ENCODE results near the gene LRRC23.
A peak's percentile ranks its signal among the peaks of the same experiment; 100 is the strongest.
"Not testable (repeated sequence)": the region's sequence is repeated elsewhere in the genome, so short reads cannot be mapped to it uniquely, and the experiment has no call there.

LRRC23 gene

GRCh38 chr12:6872073-6873048 lies 32.3 kb upstream of the LRRC23 start:
- no peak for DNase-seq (ENCODE audit: low read depth)

GRCh38 chr12:6873094-6874014 lies 31.3 kb upstream of the LRRC23 start, which contains the start of gene SPSB2:
Gene SPSB2, minus strand, starts transcription at chr12:6873303. Its CDS starts 402 bp downstream, at chr12:6872901.
- DNase-seq (ENCODE audit: low read depth), result peak; percentile 56

- not testable (repeated sequence) for DNase-seq (ENCODE audit: low read depth)
These were observed 30.6 kb upstream of the LRRC23 start for GRCh38 chr12:6874015-6874368.

DNA sequence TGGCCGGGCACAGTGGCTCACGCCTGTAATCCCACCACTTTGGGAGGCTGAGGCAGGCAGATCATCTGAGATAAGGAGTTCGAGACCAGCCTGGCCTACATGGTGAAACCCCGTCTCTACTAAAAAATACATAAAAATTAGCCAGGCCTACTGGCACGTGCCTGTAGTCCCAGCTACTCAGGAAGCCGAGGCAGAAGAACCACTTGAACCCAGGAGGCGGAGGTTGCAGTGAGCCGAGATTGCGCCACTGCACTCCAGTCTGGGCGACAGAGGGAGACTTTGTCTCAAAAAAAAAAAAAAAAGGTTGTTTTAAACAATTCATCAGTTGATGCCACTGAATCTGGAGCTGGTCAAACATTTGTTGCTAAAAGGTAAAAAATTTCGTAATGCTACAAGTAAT lies 24.8 kb upstream of the LRRC23 start:
- DNase-seq (ENCODE audit: low read depth), result not testable (repeated sequence)

GRCh38 chr12:6883252-6883651 lies 21.4 kb upstream of the LRRC23 start:
- no peak for DNase-seq (ENCODE audit: low read depth)

- DNase-seq (ENCODE audit: low read depth), result no peak
These were observed 20.9 kb upstream of the LRRC23 start for GRCh38 chr12:6883683-6884082.

DNA sequence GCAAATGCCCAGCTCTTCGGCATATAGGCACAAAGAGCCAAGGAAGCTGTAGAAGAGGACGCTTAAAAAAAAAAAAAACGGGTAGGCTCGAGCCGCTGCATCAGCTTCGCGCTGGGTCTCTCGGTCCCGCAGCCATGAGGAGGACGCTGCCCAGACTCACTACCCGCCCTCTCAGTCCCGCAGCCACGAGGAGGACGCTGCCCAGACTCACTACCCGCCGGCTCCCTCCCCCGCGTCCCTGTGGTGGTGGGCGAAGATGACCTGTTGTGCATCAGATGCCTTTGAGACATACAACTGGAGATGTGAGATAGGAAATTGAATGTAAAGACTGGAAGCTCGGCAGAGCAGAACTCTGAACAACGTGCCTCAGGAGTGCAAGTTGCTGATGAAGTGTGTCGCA lies 20.1 kb upstream of the LRRC23 start:
- DNase-seq (ENCODE audit: low read depth), result no peak

DNA sequence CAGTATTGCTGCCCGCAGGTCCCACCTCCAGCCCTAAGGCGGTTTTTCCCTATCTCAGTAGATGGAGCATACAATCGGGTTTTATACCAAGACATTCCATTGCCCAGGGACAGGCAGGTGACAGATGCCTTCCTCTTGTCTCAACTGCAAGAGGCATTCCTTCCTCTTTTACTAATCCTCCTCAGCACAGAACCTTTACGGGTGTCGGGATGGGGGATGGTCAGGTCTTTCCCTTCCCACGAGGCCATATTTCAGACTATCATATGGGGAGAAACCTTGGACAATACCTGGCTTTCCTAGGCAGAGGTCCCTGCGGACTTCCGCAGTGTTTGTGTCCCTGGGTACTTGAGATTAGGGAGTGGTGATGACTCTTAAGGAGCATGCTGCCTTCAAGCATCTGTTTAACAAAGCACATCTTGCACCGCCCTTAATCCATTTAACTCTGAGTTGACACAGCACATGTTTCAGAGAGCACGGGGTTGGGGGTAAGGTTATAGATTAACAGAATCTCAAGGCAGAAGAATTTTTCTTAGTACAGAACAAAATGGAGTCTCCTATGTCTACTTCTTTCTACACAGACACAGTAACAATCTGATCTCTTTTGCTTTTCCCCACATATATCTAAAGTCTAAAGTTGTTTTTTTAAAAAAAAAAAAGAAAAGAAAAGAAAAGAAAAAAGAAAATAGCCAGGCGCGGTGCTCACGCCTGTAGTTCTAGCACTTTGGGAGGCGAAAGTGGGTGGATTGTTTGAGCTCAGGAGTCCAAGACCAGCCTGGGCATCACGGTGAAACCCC lies 18.2 kb upstream of the LRRC23 start:
- not testable (repeated sequence) for DNase-seq (ENCODE audit: low read depth)

GRCh38 chr12:6887460-6887859 lies 17.2 kb upstream of the LRRC23 start:
- no peak for DNase-seq (ENCODE audit: low read depth)

- DNase-seq (ENCODE audit: low read depth), result no peak
These were observed 16.3 kb upstream of the LRRC23 start for GRCh38 chr12:6888360-6888759.

- DNase-seq (ENCODE audit: low read depth), result not testable (repeated sequence)
These were observed 15.8 kb upstream of the LRRC23 start for GRCh38 chr12:6888794-6889193.

DNA sequence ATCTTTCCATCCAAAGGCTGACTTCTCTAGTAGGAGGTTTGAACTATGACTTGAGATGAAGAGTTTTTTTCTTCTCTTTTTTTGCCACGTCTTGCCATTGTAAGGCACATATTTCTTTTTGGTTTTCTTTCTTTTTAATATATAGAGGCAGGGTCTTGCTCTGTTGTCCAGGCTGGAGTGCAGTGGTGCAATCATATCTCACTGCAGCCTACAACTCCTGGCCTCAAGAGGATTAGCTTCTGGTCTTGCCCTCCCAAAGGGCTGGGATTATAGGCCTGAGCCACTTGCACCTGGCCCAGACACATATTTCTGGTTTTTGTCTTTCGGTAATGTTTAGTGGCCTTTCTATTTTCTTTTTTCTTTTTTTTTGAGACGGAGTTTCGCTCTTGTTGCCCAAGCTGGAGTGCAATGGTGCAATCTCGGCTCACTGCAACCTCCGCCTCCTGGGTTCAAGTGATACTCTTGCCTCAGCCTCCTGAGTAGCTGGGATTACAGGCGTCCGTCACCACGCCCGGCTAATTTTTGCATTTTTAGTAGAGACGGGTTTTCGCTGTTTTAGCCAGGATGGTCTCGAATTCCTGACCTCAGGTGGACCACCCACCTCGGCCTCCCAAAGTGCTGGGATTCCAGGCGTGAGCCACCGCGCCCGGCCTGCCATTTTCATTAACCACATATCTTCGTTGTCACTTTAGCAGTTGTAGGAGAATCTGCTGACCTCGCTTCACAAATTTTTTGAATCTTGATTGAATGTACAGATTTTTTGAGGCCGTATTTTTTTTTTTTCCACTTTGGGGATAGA lies 14.6 kb upstream of the LRRC23 start:
- DNase-seq (ENCODE audit: low read depth), result not testable (repeated sequence)

- peak; percentile 59 for DNase-seq (ENCODE audit: low read depth)
These were observed 13.6 kb upstream of the LRRC23 start for GRCh38 chr12:6890789-6891645.

- DNase-seq (ENCODE audit: low read depth), result no peak
These were observed 13.0 kb upstream of the LRRC23 start for GRCh38 chr12:6891646-6892001.

DNA sequence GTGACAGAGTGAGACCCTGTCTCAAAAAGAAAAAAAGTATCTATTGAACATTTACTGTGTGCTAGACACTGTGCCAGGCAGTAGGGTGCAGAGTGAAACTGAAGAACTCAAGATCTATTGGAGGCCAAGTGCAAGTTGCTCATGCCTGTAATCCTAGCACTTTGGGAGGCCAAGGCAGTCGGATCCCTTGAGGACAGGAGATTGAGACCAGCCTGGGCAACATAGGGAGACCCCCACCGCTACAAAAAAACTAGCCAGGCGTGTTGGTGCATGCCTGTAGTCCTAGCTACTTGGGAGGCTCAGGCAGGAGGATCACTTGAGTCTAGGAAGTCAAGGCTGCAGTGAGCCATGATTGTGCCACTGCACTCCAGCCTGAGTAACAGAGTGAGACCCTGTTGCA lies 11.9 kb upstream of the LRRC23 start:
- not testable (repeated sequence) for DNase-seq (ENCODE audit: low read depth)

DNA sequence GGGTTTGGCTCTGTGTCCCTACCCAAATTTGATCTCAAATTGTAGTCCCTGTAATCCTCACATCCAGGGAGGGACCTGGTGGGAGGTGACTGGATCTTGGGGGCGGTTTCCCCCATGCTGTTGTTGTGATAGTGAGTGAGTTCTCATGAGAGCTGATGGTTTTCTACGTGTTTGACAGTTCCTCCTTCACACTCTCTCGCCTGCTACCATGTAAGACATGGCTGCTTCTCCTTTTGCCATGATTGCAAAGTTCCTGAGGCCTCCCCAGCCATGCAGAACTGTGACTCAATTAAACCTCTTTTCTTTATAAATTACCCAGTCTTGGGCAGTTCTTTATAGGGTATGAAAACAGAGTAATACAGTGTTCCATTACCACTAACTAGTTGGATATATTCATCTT lies 10.3 kb upstream of the LRRC23 start:
- no peak for DNase-seq (ENCODE audit: low read depth)

DNA sequence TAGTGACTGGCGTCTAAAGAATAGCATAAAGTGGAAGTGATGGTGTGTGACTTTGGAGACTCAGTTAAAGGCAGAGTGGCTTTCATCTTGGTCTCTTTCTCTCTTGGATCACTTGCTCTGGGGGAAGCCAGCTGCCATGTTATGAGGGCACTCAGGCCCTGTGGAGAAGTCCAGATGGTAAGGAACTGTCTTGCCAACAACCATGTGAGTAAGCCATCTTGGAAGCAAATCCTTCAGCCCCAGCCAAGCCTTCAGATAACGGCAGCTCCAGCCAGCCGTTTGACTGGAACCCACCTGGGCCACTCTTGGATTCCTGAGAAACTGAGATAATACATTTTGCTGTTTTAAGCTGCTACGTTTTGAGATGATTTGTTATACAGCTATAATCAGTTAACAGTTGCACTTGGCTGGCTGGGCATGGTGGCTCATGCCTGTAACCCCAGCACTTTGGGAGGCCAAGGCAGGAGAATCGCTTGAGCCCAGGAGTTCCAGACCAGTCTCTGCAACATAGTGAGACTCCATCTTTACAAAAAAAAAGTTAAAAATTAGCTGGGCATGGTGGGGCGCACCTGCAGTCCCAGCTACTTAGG lies 7.7 kb upstream of the LRRC23 start:
- no peak for DNase-seq (ENCODE audit: low read depth)

- DNase-seq (ENCODE audit: low read depth), result no peak
These were observed 5.2 kb upstream of the LRRC23 start for GRCh38 chr12:6899427-6899826.

- no peak for DNase-seq (ENCODE audit: low read depth)
These were observed 4.6 kb upstream of the LRRC23 start for GRCh38 chr12:6899837-6900519.
